Measurements from ENCODE around the gene WFDC9.
"Not testable (repeated sequence)": the region's sequence is repeated elsewhere in the genome, so short reads cannot be mapped to it uniquely, and the experiment has no call there.

DNA sequence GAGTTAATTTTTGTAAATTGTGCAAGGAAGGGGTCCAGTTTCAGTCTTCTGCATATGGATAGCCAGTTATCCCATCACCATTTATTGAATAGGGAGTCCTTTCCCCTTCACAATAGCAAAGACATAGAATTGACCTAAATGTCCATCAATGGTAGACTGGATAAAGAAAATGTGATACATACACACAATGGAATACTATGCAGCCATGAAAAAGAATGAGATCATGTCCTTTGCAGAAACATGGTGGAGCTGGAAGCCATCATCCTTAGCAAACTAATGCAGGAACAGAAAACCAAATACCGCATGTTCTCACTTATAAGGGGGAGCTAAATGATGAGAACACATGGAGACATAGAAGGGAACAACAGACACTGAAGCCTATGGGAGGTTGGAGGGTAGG, 61.4 kb downstream of the WFDC9 start:
- TF ChIP-seq, protein P1, sequence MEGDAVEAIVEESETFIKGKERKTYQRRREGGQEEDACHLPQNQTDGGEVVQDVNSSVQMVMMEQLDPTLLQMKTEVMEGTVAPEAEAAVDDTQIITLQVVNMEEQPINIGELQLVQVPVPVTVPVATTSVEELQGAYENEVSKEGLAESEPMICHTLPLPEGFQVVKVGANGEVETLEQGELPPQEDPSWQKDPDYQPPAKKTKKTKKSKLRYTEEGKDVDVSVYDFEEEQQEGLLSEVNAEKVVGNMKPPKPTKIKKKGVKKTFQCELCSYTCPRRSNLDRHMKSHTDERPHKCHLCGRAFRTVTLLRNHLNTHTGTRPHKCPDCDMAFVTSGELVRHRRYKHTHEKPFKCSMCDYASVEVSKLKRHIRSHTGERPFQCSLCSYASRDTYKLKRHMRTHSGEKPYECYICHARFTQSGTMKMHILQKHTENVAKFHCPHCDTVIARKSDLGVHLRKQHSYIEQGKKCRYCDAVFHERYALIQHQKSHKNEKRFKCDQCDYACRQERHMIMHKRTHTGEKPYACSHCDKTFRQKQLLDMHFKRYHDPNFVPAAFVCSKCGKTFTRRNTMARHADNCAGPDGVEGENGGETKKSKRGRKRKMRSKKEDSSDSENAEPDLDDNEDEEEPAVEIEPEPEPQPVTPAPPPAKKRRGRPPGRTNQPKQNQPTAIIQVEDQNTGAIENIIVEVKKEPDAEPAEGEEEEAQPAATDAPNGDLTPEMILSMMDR (conservative IDR thresholded peaks at IDR 0.05; ENCODE audit: low read length): not testable (repeated sequence)
- not testable (repeated sequence) for TF ChIP-seq EZH2phosphoT487 (IDR thresholded peaks at IDR 0.05; ENCODE audit: borderline replicate concordance, low read depth, low read length)
